HG03439 (cell line): ENCODE data around the gene GREB1L.
"Not testable (repeated sequence)": the region's sequence is repeated elsewhere in the genome, so short reads cannot be mapped to it uniquely, and the experiment has no call there.

Source experiments
- ATAC-seq: cut with Tn5 transposase; IDR thresholded peaks from one replicate; pipeline ENCODE4 v1.9.1; 2021; ENCODE audit warnings: mild to moderate bottlenecking, moderate library complexity; ENCODE audit not compliant: unreplicated experiment

GREB1L gene

GRCh38 chr18:21362831-21363230 lies 120.8 kb downstream of the GREB1L start:
- no peak for ATAC-seq

- no peak for ATAC-seq
Observed at GRCh38 chr18:21363348-21363747, 121.3 kb downstream of the GREB1L start.

DNA sequence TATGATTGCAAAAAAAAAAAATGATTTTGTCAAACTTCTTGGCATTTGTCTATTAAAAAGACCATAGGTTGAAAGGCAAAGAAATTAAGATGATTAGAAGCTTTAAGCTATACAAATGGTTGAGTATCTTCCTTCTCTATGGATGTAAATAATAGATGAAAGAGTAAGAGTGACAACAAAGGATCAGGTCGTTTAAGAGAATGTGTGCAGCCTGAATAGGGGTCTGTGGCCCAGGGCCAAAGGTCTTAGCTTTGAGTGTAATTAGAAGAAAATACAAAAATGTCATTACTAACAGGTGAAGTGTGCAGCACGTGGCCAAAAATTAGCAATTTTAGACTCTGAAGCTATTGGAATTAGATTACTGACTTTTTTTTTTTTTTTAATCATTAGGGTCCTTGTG lies 122.4 kb downstream of the GREB1L start:
- no peak for ATAC-seq

DNA sequence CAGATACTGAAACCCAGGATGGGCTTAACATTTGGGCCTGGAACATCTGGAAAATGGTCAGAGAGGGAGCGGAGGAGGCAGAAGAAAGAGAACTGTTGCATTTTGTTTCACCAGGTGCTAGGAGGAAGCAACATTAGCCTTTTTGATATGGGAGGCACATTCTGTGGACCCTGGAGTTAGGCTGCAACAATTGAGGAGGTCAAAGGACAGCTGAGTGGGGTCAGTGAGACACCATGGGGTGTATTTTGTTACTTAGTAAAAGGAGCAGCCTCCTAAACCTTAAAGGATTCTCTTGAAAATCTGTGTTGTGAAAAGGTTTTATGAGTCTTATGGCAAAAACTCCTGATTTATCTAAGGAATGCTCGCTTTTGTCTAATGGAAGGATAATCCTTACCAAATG lies 124.9 kb downstream of the GREB1L start:
- no peak for ATAC-seq

DNA sequence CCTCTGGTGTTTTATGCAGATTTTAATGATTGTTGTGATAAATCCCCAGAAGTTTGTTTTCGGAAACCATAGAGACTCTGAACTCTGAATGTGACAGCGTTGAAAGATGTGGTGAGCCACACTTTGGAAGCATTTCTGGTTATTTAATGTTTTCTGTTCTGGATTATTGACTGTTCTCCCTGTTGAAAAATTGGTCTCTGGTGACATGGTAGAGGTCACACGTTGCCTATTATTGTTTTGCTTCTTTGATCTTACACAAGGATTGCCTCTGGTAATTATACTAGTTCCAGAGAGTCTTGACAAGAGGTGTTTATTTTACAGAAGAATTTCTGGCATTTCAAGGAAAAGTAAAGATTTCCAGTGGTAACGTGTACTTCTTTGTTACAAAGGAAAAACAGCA lies 127.1 kb downstream of the GREB1L start:
- ATAC-seq = no peak

DNA sequence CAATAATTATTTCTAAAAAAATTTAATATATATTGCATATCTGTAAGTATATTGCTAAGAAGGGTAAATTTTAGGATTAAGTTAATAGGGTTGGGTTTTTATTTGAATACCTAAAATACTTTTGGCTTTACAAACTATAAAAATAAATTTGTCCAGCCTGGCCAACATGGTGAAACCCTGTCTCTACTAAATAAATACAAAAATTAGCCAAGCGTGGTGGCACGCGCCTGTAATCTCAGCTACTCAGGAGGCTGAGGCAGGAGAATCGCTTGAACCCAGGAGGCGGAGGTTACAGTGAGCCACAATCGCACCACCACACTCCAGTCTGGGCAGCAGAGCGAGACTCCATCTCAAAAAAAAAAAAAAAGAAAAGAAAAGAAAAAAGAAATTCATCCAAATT lies 127.6 kb downstream of the GREB1L start:
- not testable (repeated sequence) for ATAC-seq

- no peak for ATAC-seq
Observed at GRCh38 chr18:21383031-21383430, 141.0 kb downstream of the GREB1L start.

- ATAC-seq = no peak
Observed at GRCh38 chr18:21386523-21387240, 144.7 kb downstream of the GREB1L start.

- no peak for ATAC-seq
Observed at GRCh38 chr18:21387886-21388285, 145.9 kb downstream of the GREB1L start.

DNA sequence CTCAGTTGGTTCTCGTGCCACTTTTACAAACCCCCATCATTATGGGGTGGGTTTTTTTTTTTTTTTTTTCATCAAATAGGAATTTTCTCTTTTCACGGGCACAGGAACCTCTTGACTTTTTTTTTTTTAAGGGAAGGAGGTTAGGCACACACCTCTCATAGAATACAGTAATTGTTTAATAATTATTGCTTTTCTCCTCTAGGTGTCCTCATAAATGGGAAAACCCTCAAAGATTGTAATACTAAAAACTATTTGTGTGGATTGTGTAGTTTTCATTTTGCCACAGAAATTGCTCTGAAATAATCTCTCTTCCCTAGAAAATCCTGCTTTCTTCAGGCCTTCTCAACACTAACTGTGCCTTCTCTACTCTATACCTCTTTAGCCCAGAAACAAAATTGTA lies 147.3 kb downstream of the GREB1L start:
- no peak for ATAC-seq

DNA sequence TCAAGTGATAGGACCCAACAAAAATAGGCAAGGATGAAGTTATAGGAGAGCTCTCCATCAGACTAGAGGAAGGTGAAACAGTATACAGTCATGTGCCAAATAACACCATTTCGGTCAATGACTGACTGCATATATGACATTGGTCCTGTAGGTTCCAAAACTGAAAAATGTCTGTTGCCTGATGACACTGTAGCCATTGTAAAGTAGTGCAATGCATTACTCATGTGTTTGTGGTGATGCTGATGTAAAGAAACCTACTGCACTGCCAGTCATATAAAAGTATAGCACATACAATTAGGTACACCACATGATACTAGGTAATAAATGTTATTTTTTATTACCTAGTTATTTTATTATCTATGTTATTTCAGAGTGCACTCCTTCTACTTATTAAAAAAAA lies 147.9 kb downstream of the GREB1L start:
- no peak for ATAC-seq

- no peak for ATAC-seq
Observed at GRCh38 chr18:21391074-21391673, 149.1 kb downstream of the GREB1L start.

- no peak for ATAC-seq
Observed at GRCh38 chr18:21393986-21394385, 152.0 kb downstream of the GREB1L start.

GRCh38 chr18:21398121-21398520 lies 156.1 kb downstream of the GREB1L start:
- no peak for ATAC-seq

DNA sequence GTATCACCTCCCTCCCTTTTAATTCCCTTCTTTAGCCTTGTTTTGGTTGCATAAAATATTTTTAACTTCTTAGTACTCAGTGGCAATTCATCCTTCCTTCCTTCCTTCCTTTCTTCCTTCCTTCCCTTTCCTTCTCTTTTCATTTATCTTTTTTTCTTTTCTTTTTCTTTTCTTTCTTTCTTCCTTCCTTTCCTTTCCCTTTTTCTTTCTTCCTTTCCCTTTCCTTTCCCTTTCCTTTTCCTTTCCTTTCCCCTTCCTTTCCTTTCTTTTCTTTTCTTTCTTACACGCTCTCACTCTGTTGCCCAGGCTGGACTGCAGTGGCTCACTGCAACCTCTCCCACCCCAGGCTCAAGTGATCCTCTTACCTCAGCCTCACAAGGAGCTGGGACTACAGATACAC lies 160.2 kb downstream of the GREB1L start:
- ATAC-seq = no peak

DNA sequence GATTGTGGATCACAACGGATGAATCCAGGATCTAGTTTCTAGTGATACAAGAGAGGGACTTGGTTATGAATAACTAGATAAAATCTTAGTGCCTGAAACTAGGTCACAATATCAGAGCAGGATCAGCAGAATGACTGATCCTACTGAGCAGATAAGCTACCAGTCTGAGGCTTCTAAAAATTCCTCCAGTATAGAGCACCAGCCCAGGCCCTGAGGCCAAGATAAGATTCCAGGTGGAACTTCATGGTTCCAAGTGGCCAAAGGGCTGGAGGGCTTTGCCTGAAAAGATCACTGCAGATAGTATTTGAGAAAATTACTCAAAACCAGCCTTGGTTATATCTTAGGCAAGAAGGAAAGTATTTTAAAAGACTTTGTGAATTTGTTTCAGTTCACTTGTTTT lies 162.4 kb downstream of the GREB1L start:
- ATAC-seq = no peak

DNA sequence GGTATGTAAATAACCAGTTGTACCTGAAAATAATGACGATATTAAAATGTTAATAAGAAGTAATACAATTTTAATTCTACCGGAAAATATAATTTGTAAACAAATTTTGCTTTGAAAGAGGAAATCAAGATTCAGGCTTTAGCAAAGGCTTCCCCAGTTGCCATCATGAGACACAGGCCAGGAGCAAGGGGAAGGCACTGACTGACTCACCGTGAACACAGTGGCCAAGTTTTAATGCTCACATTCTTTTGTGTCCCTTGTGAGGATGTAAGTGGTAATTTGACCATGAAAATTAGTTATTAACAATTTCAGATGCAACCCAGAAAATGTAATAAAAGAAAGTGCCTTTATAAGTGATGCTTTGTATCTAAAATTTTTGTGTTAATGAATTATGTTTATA lies 164.1 kb downstream of the GREB1L start:
- ATAC-seq = no peak

DNA sequence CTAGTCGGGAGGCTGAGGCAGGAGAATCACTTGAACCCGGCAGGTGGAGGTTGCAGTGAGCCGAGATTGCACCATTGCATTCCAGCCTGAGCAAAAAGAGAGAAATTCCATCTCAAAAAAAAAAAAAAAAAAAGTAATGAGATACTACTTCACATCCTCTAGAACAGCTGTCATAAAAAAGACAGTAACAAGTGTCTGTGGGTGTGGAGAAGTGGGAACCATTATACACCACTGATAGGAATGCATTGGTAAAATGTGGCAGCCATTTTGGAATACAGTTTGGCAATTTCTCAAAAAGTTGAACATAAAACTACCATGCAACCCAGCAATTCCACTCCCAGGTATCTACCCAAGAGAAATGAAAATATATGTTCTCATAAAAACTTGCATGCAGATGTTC lies 166.6 kb downstream of the GREB1L start:
- ATAC-seq = no peak

DNA sequence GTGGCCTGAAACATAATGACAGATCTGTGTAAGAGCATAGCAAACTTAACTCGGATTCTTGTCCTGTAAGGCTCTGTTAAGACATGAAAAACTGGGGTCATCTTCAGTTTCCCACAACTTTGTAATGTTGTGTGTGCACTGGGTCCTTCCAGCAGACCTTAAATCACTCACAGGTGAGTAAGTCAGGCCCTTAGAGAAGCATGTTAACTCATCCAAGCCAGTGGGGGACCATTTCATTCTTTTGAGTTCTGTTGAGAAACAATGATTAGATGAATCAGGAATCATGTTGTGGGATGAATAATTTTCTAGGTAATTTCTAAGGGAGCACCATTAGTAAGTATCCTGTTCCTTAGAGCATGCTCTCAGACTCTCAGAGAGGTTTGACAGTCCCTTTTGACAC lies 191.4 kb downstream of the GREB1L start:
- no peak for ATAC-seq

DNA sequence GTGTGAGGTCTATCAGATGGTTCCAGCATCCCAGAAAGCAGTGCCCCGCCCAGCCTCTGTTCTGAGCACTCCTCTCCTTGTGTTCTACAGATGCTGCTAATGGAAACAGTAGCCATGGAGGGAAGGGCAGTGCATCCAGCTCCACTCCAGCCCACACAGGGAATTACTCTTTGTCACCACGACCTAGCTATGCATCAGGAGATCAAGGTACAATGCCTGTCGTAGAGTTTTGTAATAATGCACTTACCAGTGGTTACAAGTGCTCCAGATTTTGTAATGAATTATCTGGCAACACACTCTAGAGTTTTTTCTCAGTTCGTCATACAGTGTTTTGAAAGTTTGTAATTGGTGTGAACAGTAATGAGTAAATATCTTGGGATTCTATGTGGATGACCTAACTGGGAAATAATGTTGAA lies 197.4 kb downstream of the GREB1L start:
- no peak for ATAC-seq

DNA sequence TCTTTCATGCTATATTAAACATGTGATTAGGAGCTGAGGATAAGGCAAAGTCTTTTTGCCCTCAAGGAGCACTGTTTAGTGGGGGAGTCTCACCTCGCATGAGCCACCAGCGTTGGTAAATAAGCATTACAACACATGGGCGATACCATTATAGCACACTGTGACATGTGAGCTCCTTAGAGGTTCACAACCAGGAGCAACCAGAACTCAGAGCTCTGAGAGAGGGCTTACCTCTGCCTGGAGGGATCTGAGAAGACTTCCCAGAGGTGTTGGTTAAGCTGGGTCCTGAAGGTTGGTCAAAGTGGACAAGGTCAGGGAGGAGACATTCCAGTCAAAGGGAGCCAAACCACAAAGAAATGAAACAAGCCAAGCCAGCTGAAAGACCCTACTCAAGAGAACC lies 199.6 kb downstream of the GREB1L start:
- no peak for ATAC-seq

GRCh38 chr18:21443776-21444464 lies 201.9 kb downstream of the GREB1L start:
- ATAC-seq = no peak
